SKM-1 treated with dmso at 0.1 percent for 144 hours (cell line): ENCODE data around the gene AMDHD2.

Experiments
- DNase-seq: peaks from one replicate; lab custom pipeline; 2025; ENCODE audit not compliant: unreplicated experiment; lab: John Stamatoyannopoulos, UW

Gene AMDHD2

GRCh38 chr16:2498531-2499253, 21.5 kb upstream of the AMDHD2 start:
- DNase-seq = no peak

GRCh38 chr16:2499454-2499853, 20.7 kb upstream of the AMDHD2 start:
- DNase-seq = no peak

DNA sequence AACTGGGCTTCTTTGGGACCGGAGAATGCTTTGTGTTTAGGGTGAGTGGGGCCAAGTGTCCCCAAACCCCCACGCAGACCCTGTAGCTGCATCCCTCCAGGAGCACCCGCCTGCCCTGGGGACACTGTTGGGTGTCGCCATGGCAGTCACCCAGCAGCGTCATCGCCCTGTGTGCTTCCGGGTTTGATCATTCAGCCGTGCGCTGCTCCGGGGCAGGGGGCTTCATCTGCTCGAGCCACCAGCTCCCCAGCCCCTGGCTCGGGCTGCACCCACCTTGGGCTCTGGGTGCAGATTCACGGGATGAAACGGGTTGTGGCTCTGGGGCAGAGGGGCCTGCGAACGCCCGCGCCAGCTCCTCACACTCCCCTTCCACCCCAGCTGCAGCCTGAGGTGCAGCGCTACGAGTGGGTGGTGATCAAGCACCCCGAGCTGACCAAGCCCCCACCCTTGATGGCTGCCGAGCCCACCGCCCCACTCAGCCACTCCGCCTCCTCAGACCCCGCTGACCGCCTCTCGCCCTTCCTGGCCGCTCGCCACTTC, 20.2 kb upstream of the AMDHD2 start:
- no peak for DNase-seq

DNA sequence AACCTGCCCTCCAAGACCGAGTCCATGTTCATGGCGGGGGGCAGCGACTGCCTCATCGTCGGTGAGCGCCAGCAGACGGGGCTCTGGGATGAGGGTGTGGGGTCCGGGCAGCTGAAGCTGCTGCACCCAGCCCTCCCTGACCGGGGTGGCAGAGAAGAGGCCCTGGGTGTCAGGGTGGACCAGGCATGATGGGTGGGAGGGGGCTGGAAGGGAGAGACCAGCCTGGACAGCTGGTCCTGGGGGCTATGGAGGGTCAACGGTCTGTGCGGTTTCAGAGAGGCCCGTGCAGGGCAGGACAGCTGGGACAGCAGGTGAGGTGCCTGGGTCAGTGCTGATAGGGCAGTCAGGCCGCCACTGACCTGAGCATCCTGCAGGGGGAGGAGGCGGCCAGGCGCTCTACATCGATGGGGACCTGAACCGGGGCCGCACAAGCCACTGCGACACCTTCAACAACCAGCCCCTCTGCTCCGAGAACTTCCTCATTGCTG, 19.7 kb upstream of the AMDHD2 start:
- no peak for DNase-seq

- DNase-seq = peak; percentile 44
Measured at GRCh38 chr16:2500918-2501750, 19.0 kb upstream of the AMDHD2 start.

- DNase-seq = no peak
Measured at GRCh38 chr16:2501946-2502895, 17.9 kb upstream of the AMDHD2 start.

DNA sequence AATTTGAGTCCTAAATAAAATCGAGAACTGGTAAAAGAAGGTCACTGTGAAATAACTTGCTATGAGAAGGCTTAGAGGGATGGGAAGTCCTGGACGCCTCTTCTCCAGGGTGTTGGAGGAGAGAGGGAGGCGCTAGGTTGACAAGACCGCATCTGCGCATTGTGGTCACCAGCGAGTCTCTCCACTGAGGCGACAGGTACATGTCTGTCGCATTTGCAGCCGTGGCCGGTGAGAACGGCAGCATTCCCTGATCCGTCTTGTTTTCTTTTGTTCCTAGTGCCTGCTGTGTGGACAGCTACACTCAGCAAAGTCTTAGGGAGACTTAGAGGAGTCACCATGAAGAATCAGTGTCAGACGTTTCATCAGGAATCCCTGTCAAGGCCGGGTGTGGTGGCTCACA, 14.5 kb upstream of the AMDHD2 start:
- no peak for DNase-seq

GRCh38 chr16:2507052-2507659, 13.0 kb upstream of the AMDHD2 start:
- peak; percentile 19 for DNase-seq

DNA sequence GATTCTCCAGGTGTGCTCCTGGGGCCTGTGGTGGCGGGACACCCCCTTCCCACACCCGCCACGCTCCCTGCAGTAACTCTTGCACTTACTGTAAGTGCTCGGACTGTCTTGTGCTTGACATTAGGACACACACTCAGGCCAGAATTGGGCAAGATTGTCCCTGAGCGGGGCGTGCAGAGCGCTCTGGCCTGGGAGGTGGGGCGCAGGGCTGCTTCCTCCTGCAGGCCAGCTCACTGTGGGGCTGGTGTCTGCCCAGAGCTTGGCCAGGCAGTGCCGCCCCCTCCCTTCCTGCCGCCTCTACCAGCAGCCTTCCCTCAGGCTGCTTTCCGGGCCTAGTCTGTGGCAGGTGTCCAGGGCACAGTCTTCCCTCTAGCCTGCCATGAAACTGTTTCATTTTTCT, 12.5 kb upstream of the AMDHD2 start:
- DNase-seq = peak; percentile 52

DNA sequence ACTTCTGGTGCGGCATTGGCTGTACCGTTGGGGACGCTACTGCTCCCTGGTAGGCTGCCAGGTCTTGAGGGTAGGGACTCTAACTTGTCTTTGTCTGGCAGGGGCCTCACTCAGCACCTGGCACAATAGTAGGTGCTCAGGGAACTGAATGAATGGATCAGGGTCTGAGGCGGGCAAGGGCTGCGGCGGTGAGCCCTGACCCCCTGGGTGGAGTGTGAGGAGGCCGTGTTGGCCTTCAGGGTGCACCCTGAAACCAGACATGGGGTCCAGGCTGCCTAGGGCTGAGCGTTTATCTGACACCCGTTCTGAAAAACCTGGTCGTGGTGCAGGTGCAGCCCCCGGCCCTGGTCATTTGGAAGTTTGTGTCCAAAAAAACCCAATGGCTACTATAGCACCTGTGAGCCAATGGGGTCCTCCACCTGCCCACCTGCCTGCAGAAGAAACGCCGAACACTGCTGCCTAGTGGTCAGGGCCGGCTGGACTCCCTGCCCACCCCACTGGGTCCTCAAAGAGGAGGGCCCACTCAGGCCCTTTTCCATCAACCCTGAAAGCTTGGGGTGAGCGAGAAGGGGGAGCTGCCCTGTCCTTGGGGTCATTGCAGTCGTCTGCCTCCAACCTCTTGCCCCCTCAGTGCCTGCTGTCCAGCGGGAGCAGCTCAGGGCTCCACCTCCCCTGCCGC, 11.3 kb upstream of the AMDHD2 start:
- no peak for DNase-seq

DNA sequence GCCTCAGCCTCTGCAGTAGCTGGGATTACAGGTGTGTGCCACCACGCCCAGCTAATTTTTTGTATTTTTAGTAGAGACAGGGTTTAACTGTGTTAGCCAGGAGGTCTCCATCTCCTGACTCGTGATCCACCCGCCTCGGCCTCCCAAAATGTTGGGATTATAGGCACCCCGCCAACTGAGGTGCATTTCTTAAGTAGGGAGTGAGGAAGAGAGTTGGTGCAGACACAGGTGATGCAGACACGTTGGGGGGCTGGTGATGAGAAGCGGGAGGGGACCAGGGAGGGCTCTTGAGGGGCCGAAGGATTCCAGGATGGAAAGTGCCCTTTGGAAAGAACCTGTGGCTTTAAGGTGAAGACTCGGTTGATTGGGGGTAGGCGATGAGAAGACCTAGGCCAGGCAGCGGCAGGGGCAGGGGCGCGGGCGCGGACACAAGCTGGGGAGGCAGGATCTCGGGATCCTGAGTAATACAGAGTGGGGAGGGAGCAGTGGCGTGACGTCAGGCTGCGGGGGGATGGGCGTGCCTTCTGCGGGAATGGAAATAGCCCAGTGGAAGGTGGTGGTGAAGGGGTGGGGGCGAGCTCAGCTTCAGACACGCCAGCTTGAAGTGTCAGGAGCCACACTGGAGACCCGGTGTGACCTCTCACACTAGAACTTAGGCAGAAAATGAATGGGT, 8.9 kb upstream of the AMDHD2 start:
- DNase-seq = no peak

- DNase-seq = no peak
Measured at GRCh38 chr16:2511996-2512734, 8.0 kb upstream of the AMDHD2 start.

GRCh38 chr16:2512735-2513404, 7.3 kb upstream of the AMDHD2 start:
- no peak for DNase-seq

GRCh38 chr16:2513405-2514332, 6.5 kb upstream of the AMDHD2 start, which contains the start of gene ATP6V0C:
Gene ATP6V0C (plus strand): TSS chr16:2513952. CDS start chr16:2514104, 152 bp downstream.
- DNase-seq = peak; percentile 71

- DNase-seq = no peak
Measured at GRCh38 chr16:2514333-2515179, 5.6 kb upstream of the AMDHD2 start.
